NT2/D1 (cell line): Measurements from ENCODE around the gene COP1.
A peak's percentile ranks its signal among the peaks of the same experiment; 100 is the strongest.
"Not testable (repeated sequence)": the region's sequence is repeated elsewhere in the genome, so short reads cannot be mapped to it uniquely, and the experiment has no call there.

Experiments
- DNase-seq: peaks from one replicate; pipeline ENCODE4 v3.0.0-alpha.2; 2011; ENCODE audit warnings: low read depth, low spot score
- H3K27me3 ChIP-seq: 2 replicates; pipeline ENCODE4 v1.6.0; 2011; ENCODE audit warnings: mild to moderate bottlenecking; ENCODE audit not compliant: insufficient read length, insufficient read depth
- H3K36me3 ChIP-seq: 2 replicates; pipeline ENCODE4 v1.6.1; 2011; ENCODE audit warnings: mild to moderate bottlenecking, low read length, mixed read lengths; ENCODE audit not compliant: insufficient read depth, insufficient read length
- H3K4me1 ChIP-seq: 2 replicates; pipeline ENCODE4 v1.5.1; 2011; ENCODE audit not compliant: insufficient read depth, insufficient read length
- H3K4me3 ChIP-seq: 2 replicates; pipeline ENCODE4 v1.5.1; 2011; ENCODE audit warnings: low read depth; ENCODE audit not compliant: insufficient read length
- H3K9ac ChIP-seq: 2 replicates; pipeline ENCODE4 v1.6.0; 2011; ENCODE audit warnings: low read depth; ENCODE audit not compliant: insufficient read length
- H3K9me3 ChIP-seq: 2 replicates; pipeline ENCODE4 v1.5.1; 2011; ENCODE audit warnings: mild to moderate bottlenecking, low read length; ENCODE audit not compliant: insufficient read depth
- SUZ12 ChIP-seq: IDR thresholded peaks from 2 replicates; pipeline ENCODE4 v1.6.1; 2011; ENCODE audit not compliant: insufficient read length, insufficient read depth; ENCODE audit errors: extremely low read depth
- YY1 ChIP-seq: IDR thresholded peaks from 2 replicates; pipeline ENCODE4 v1.6.1; 2011; ENCODE audit not compliant: insufficient read length, insufficient read depth
- ZNF274 ChIP-seq: IDR thresholded peaks from 2 replicates; pipeline ENCODE4 v1.6.1; 2011; ENCODE audit warnings: mild to moderate bottlenecking, low read depth, low read length

The COP1 gene

GRCh38 chr1:176206961-176207902, at the start of gene COP1:
TSS of gene COP1 (minus strand) at chr1:176207286. CDS start at chr1:176206978, 308 bp downstream.
- DNase-seq, result peak; percentile 98
- H3K36me3 ChIP-seq, result no peaks in the 10 kb centered on the region
- no peaks in the 10 kb centered on the region for H3K9me3 ChIP-seq
- TF ChIP-seq SUZ12 (no peak), YY1 (no peak), ZNF274 (no peak)
- no peaks in the 10 kb centered on the region for H3K27me3 ChIP-seq
- peak within 1 kb of the TSS; percentile 91 for H3K4me3 ChIP-seq
- no peaks in the 10 kb centered on the region for H3K4me1 ChIP-seq
- peak within 1 kb of the TSS; percentile 98 for H3K9ac ChIP-seq

- no peak for TF ChIP-seq YY1
- TF ChIP-seq SUZ12, result no peak
- no peak for TF ChIP-seq ZNF274
- Histone ChIP-seq H3K4me3 (no peak overlapping the region), H3K36me3 (no peaks in the 10 kb centered on the region), H3K9ac (no peak overlapping the region), H3K4me1 (no peaks in the 10 kb centered on the region), H3K9me3 (peaks cover 7% of the 10 kb centered on the region; the same call in 1 of the 2 replicates), H3K27me3 (no peaks in the 10 kb centered on the region)
- DNase-seq, result no peak
Measured at GRCh38 chr1:176252191-176252590, 45.1 kb upstream of the COP1 start.

GRCh38 chr1:176244851-176245250, 37.8 kb upstream of the COP1 start:
- TF ChIP-seq YY1 (no peak), ZNF274 (no peak), SUZ12 (no peak)
- DNase-seq, result no peak
- Histone ChIP-seq H3K4me1 (no peaks in the 10 kb centered on the region), H3K9ac (no peak overlapping the region), H3K4me3 (no peak overlapping the region), H3K36me3 (no peaks in the 10 kb centered on the region), H3K27me3 (no peaks in the 10 kb centered on the region), H3K9me3 (no peaks in the 10 kb centered on the region)

GRCh38 chr1:176243746-176244145, 36.7 kb upstream of the COP1 start:
- Histone ChIP-seq H3K9me3 (no peaks in the 10 kb centered on the region), H3K36me3 (no peaks in the 10 kb centered on the region), H3K4me1 (no peaks in the 10 kb centered on the region), H3K9ac (no peak overlapping the region), H3K4me3 (no peak overlapping the region), H3K27me3 (no peaks in the 10 kb centered on the region)
- no peak for TF ChIP-seq SUZ12
- DNase-seq, result no peak

- TF ChIP-seq SUZ12 (no peak), ZNF274 (no peak), YY1 (no peak)
- Histone ChIP-seq H3K36me3 (no peaks in the 10 kb centered on the region), H3K4me1 (no peaks in the 10 kb centered on the region), H3K9ac (no peak overlapping the region), H3K4me3 (no peak overlapping the region), H3K27me3 (no peaks in the 10 kb centered on the region), H3K9me3 (no peaks in the 10 kb centered on the region)
- peak; percentile 22 for DNase-seq
Measured at GRCh38 chr1:176241385-176242015, 34.4 kb upstream of the COP1 start.

- H3K4me1 ChIP-seq, DNase-seq, H3K36me3 ChIP-seq, H3K4me3 ChIP-seq, H3K27me3 ChIP-seq, H3K9ac ChIP-seq, H3K9me3 ChIP-seq: not testable (repeated sequence)
Measured at GRCh38 chr1:176233657-176234056, 26.6 kb upstream of the COP1 start.

DNA sequence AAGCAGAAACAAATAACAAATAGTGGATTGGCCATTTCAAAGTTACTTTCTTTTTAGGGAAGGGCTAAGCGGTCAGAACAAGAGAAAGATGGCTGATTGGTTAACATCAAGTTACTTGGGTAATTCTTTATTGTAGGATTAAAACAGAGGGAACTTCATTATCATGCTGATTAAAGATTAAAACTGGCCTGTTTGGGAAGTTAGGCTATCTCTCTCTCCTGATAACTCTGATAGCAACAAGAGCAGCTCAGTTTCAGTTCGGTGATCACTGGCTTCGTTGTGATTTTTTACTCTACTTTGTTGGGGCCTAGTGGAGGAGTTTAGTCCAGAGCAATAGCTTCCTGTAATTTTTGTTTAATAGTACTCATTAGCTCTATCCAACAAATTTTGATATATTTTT, 20.5 kb upstream of the COP1 start:
- H3K9ac ChIP-seq, result no peak overlapping the region
- H3K4me3 ChIP-seq, result no peak overlapping the region
- no peaks in the 10 kb centered on the region for H3K36me3 ChIP-seq
- H3K9me3 ChIP-seq, result no peaks in the 10 kb centered on the region
- H3K4me1 ChIP-seq, result no peaks in the 10 kb centered on the region
- TF ChIP-seq YY1 (no peak), SUZ12 (no peak), ZNF274 (no peak)
- DNase-seq, result no peak
- no peaks in the 10 kb centered on the region for H3K27me3 ChIP-seq
